ENCODE measurements around the gene CHEK1.

GRCh38 chr11:125583496-125583895, 41.5 kb upstream of the CHEK1 start:
- TF ChIP-seq CTCF (IDR thresholded peaks at IDR 0.05), result no peak
- no peak for TF ChIP-seq CBFB (CRISPR knock-in tag; IDR thresholded peaks at IDR 0.05; ENCODE audit: low read depth)
- TF ChIP-seq TCF7 (CRISPR knock-in tag; IDR thresholded peaks at IDR 0.05; ENCODE audit: low read depth), result no peak
- no peak for TF ChIP-seq EMX1 (CRISPR knock-in tag; IDR thresholded peaks at IDR 0.05)
- TF ChIP-seq MAX (CRISPR knock-in tag; IDR thresholded peaks at IDR 0.05), result no peak
- TF ChIP-seq NR1H2 (CRISPR knock-in tag; IDR thresholded peaks at IDR 0.05), result no peak
- no peak for TF ChIP-seq NFE2L1 (CRISPR knock-in tag; IDR thresholded peaks at IDR 0.05)
- no peak for TF ChIP-seq TP53 (CRISPR knock-in tag; IDR thresholded peaks at IDR 0.05)
- no peak for TF ChIP-seq ZNF281 (CRISPR knock-in tag; IDR thresholded peaks at IDR 0.05)

Data from WTC11 (cell line).